HCT116 (cell line): ENCODE measurements around the gene RAP1A. TPM values are rescaled to one million over a fixed set of nuclear protein-coding genes. Genes with fewer than 3 reads are reported as not detected.
A peak's percentile ranks its signal among the peaks of the same experiment; 100 is the strongest.

Experiments
- ATAC-seq: fragments of 200-7000 bp; cut with Tn5 transposase; 2 replicates; pipeline ENCODE4 v1.9.1; 2020; ENCODE audit warnings: mild to moderate bottlenecking, moderate library complexity
- BruUV-seq: library from RNA; stranded (reverse); fragments of 400-500 nt; replicated peaks from 2 replicates; lab custom pipeline; 2021; lab: Mats Ljungman, UMichigan
- CTCF ChIA-PET: fragments of 300-600 bp; sonication (Branson Sonifier 250); formaldehyde crosslinking; loops from one replicate; lab custom pipeline; 2021; ENCODE audit warnings: antibody characterized with exemption; lab: Charles Lee
- POLR2A ChIA-PET: fragments of 300-600, 350-600 bp; sonication (Branson Sonifier 250); formaldehyde crosslinking; loops from one replicate; lab custom pipeline; 2021; ENCODE audit warnings: antibody characterized with exemption; lab: Charles Lee
- RAD21 ChIA-PET, 2 experiments: fragments of 300-600 bp; sonication (Branson Sonifier 250); formaldehyde crosslinking; loops; one replicate each; lab custom pipeline; 2023; ENCODE audit warnings: low total read pairs in 2 of 2; ENCODE audit not compliant: uncharacterized antibody in 2 of 2, unreplicated experiment in 2 of 2, low non-redundant PET in 1 of 2; lab: Charles Lee
- DNase-seq: peaks from one replicate; pipeline ENCODE4 v3.0.0-alpha.2; 2010; ENCODE audit warnings: low read depth, low spot score
- H2AFZ ChIP-seq: fragments of 200-600 bp; shearing (Covaris generic), sonication (generic); 2 replicates; pipeline ENCODE4 v1.6.1; 2017; ENCODE audit warnings: low read depth, mixed run types, mixed read lengths, antibody characterized with exemption, low read length; ENCODE audit not compliant: poor library complexity, severe bottlenecking
- H3K27ac ChIP-seq: 2 replicates; pipeline ENCODE4 v1.5.1; 2012; ENCODE audit warnings: low read depth, low read length
- H3K27me3 ChIP-seq: fragments of 200-600 bp; sonication (generic); 2 replicates; pipeline ENCODE4 v1.6.1; 2016; ENCODE audit warnings: mixed run types, low read length, mixed read lengths; ENCODE audit not compliant: insufficient read depth
- H3K36me3 ChIP-seq, 2 experiments: fragments of 200-500 bp in 1 of 2; fragments of 200-600 bp in 1 of 2; sonication (Bioruptor generic) in 1 of 2; sonication (generic) in 1 of 2; 2 replicates each; pipeline versions ENCODE4 v1.5.1 to v1.6.1; 2014 to 2016; ENCODE audit warnings: low read length in 2 of 2, inconsistent platforms in 1 of 2, mixed read lengths in 1 of 2, mixed run types in 1 of 2; ENCODE audit not compliant: insufficient read depth in 2 of 2, control insufficient read depth in 1 of 2
- H3K4me1 ChIP-seq, 2 experiments: fragments of 200-600 bp in 1 of 2; sonication (generic) in 1 of 2; 2 replicates each; pipeline versions ENCODE4 v1.5.1 to v1.6.1; 2012 to 2017; ENCODE audit warnings: low read length in 2 of 2, inconsistent platforms in 1 of 2, mild to moderate bottlenecking in 1 of 2, mixed read lengths in 1 of 2, mixed run types in 1 of 2, moderate library complexity in 1 of 2; ENCODE audit not compliant: insufficient read depth in 2 of 2, control insufficient read depth in 1 of 2
- H3K4me2 ChIP-seq: fragments of 200-600 bp; sonication (generic); 2 replicates; pipeline ENCODE4 v1.6.1; 2017; ENCODE audit warnings: mixed run types, low read length, mixed read lengths
- H3K4me3 ChIP-seq, 2 experiments: fragments of 200-600 bp in 1 of 2; sonication (generic) in 1 of 2; replicated peaks in 1 of 2; 2 replicates each; pipeline ENCODE4 v1.5.1; 2011 to 2016; ENCODE audit warnings: low read length in 2 of 2, control low read depth in 1 of 2, low read depth in 1 of 2, mild to moderate bottlenecking in 1 of 2, mixed read lengths in 1 of 2, mixed run types in 1 of 2
- H3K79me2 ChIP-seq: fragments of 200-600 bp; sonication (generic); 2 replicates; pipeline ENCODE4 v1.6.1; 2017; ENCODE audit warnings: mild to moderate bottlenecking, mixed run types, low read length, moderate library complexity, mixed read lengths; ENCODE audit not compliant: insufficient read depth
- H3K9ac ChIP-seq: fragments of 200-600 bp; sonication (generic); 2 replicates; pipeline ENCODE4 v1.6.1; 2016; ENCODE audit warnings: low read length, mixed read lengths
- H3K9me2 ChIP-seq: fragments of 200-600 bp; sonication (generic), shearing (Covaris generic); 2 replicates; pipeline ENCODE4 v1.6.1; 2017; ENCODE audit warnings: mixed run types, mild to moderate bottlenecking, moderate library complexity; ENCODE audit not compliant: insufficient read depth
- H3K9me3 ChIP-seq, 2 experiments: fragments of 200-500 bp in 1 of 2; fragments of 200-600 bp in 1 of 2; sonication (Bioruptor generic) in 1 of 2; sonication (generic) in 1 of 2; 2 replicates each; pipeline ENCODE4 v1.6.1; 2014 to 2017; ENCODE audit warnings: low read length in 2 of 2, mixed read lengths in 2 of 2, inconsistent platforms in 1 of 2, low read depth in 1 of 2, mild to moderate bottlenecking in 1 of 2, mixed run types in 1 of 2, moderate library complexity in 1 of 2; ENCODE audit not compliant: control insufficient read depth in 1 of 2, insufficient read depth in 1 of 2
- H4K20me1 ChIP-seq: fragments of 200-600 bp; sonication (generic), shearing (Covaris generic); 2 replicates; pipeline ENCODE4 v1.6.1; 2017; ENCODE audit warnings: mixed run types, mild to moderate bottlenecking, moderate library complexity; ENCODE audit not compliant: insufficient read depth
- CBX3 ChIP-seq: IDR thresholded peaks from 2 replicates; pipeline ENCODE4 v1.6.1; 2012; ENCODE audit warnings: low read depth
- CEBPB ChIP-seq: IDR thresholded peaks from 2 replicates; pipeline ENCODE4 v1.6.1; 2012; ENCODE audit warnings: low read depth
- CTCF ChIP-seq, 3 experiments: fragments of 200-600 bp in 1 of 3; sonication (generic) in 1 of 3; IDR thresholded peaks in 2 of 3; conservative IDR thresholded peaks in 1 of 3; 2 replicates each; pipeline ENCODE4 v1.5.1; 2012 to 2017; ENCODE audit warnings: low read depth in 2 of 3, low read length in 2 of 3, antibody characterized with exemption in 1 of 3, borderline replicate concordance in 1 of 3, control low read depth in 1 of 3, mild to moderate bottlenecking in 1 of 3, mixed read lengths in 1 of 3, mixed run types in 1 of 3, moderate library complexity in 1 of 3; ENCODE audit not compliant: insufficient read depth in 1 of 3
- EGR1 ChIP-seq: IDR thresholded peaks from 2 replicates; pipeline ENCODE4 v1.6.1; 2012; ENCODE audit warnings: low read depth
- EZH2 ChIP-seq: fragments of 200-600 bp; sonication (generic); IDR thresholded peaks from 2 replicates; pipeline ENCODE4 v1.6.1; 2017; ENCODE audit warnings: antibody characterized with exemption, mixed run types
- EZH2phosphoT487 ChIP-seq: fragments of 200-600 bp; IDR thresholded peaks from 2 replicates; pipeline ENCODE4 v1.6.1; 2018; ENCODE audit warnings: antibody characterized with exemption, borderline replicate concordance
- FOSL1 ChIP-seq: IDR thresholded peaks from 2 replicates; pipeline ENCODE4 v1.6.1; 2012; ENCODE audit warnings: low read depth
- JUND ChIP-seq: IDR thresholded peaks from 2 replicates; pipeline ENCODE4 v1.6.1; 2012
- POLR2A ChIP-seq: IDR thresholded peaks from 2 replicates; pipeline ENCODE4 v1.7.0; 2011; ENCODE audit warnings: borderline replicate concordance; ENCODE audit not compliant: insufficient read depth, insufficient read length; ENCODE audit errors: extremely low read depth
- POLR2AphosphoS5 ChIP-seq: IDR thresholded peaks from 2 replicates; pipeline ENCODE4 v1.6.1; 2011; ENCODE audit warnings: mild to moderate bottlenecking, low read depth, low read length, moderate library complexity
- SIN3A ChIP-seq: IDR thresholded peaks from 2 replicates; pipeline ENCODE4 v1.6.1; 2012; ENCODE audit warnings: low read depth
- SP1 ChIP-seq: IDR thresholded peaks from 2 replicates; pipeline ENCODE4 v1.6.1; 2012; ENCODE audit warnings: low read depth
- SRF ChIP-seq: IDR thresholded peaks from 2 replicates; pipeline ENCODE4 v1.6.1; 2012; ENCODE audit warnings: low read depth
- TCF7L2 ChIP-seq: IDR thresholded peaks from 2 replicates; pipeline ENCODE4 v1.7.0; 2011; ENCODE audit warnings: borderline replicate concordance, inconsistent platforms; ENCODE audit not compliant: insufficient read depth, insufficient read length; ENCODE audit errors: extremely low read depth
- YY1 ChIP-seq: IDR thresholded peaks from 2 replicates; pipeline ENCODE4 v1.6.1; 2011; ENCODE audit warnings: low read length, low read depth, moderate library complexity, mild to moderate bottlenecking; ENCODE audit not compliant: insufficient replicate concordance; ENCODE audit errors: extremely low read depth
- ZFX ChIP-seq: fragments of 450-650 bp; IDR thresholded peaks from 2 replicates; pipeline ENCODE4 v1.6.1; 2017
- intact Hi-C: fragments of 100-400 bp; cut with micrococcal nuclease; formaldehyde crosslinking; loops from 2 replicates; pipeline ENCODE4 v1.10.0; 2022
- total RNA-seq: library from RNA; stranded (reverse); gene quantifications from one replicate; pipeline ENCODE4 v1.2.1, GENCODE V29; 2021; ENCODE audit not compliant: unreplicated experiment
- TF ChIP-seq, protein P1 (sequence below): IDR thresholded peaks from 2 replicates; pipeline ENCODE4 v1.6.1; 2012
- TF ChIP-seq, protein P2 (sequence below): IDR thresholded peaks from 2 replicates; pipeline ENCODE4 v1.6.1; 2012; ENCODE audit warnings: low read depth
- TF ChIP-seq, protein P3 (sequence below): IDR thresholded peaks from 2 replicates; pipeline ENCODE4 v1.6.1; 2012

RAP1A gene
- total RNA-seq, 1 experiment from 2014 or later = 46.2 TPM

GRCh38 chr1:111738436-111739193 is 119.0 kb downstream of the RAP1A start:
- DNase-seq (peak; percentile 49), ATAC-seq (peak; percentile 81)
- no TSS peak for BruUV-seq
- H3K9ac ChIP-seq = peak overlapping the region; percentile 49
- no peaks in the 10 kb centered on the region for H3K27me3 ChIP-seq
- H3K27ac ChIP-seq = peak overlapping the region; percentile 96
- H3K9me2 ChIP-seq = no peaks in the 10 kb centered on the region
- CTCF ChIA-PET = interaction anchor here (1.2 to 2.5 kb wide), 7 partner anchors 9 to 257 kb away, joined by 3 to 22 read pairs (median 5); no protein-coding TSS in a partner anchor
- POLR2A ChIA-PET = interaction anchor here (1.0 to 1.2 kb wide), 3 partner anchors 9 to 230 kb away, joined by 3 to 5 read pairs (median 4); no protein-coding TSS in a partner anchor
- RAD21 ChIA-PET = interaction anchor here (0.6 to 1.2 kb wide), 4 partner anchors 9 to 76 kb away, joined by 3 to 4 read pairs (median 3); no protein-coding TSS in a partner anchor
- peak overlapping the region; percentile 53 to 59 for H3K4me3 ChIP-seq
- no peaks in the 10 kb centered on the region for H3K9me3 ChIP-seq
- no peaks in the 10 kb centered on the region for H4K20me1 ChIP-seq
- no peaks in the 10 kb centered on the region for H3K36me3 ChIP-seq
- H3K4me2 ChIP-seq = peak overlapping the region; percentile 81
- H2AFZ ChIP-seq = peak overlapping the region; percentile 55
- no peaks in the 10 kb centered on the region for H3K79me2 ChIP-seq
- H3K4me1 ChIP-seq = peaks cover 15 to 28% of the 10 kb centered on the region in 2 experiments; a peak in 3 of 4 replicates
- TF ChIP-seq, protein P1, sequence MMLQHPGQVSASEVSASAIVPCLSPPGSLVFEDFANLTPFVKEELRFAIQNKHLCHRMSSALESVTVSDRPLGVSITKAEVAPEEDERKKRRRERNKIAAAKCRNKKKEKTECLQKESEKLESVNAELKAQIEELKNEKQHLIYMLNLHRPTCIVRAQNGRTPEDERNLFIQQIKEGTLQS = no peak
- TF ChIP-seq SRF (no peak), CBX3 (no peak), EGR1 (peak; percentile 64), JUND (no peak), SIN3A (0 out of 2 replicates have a peak, but pooled peaks have one; percentile 30), EZH2phosphoT487 (no peak), FOSL1 (no peak), CTCF (IDR thresholded peaks at IDR 0.05 in 2 of 3, conservative IDR thresholded peaks at IDR 0.05 in 1 of 3; ENCODE audit: borderline replicate concordance in 1 of 3, insufficient read depth in 1 of 3, low read depth in 2 of 3, low read length in 2 of 3) (no peak), POLR2AphosphoS5 (peak; percentile 51), POLR2A (no peak), CEBPB (no peak), TCF7L2 (no peak), EZH2 (no peak), SP1 (no peak), YY1 (no peak), ZFX (peak; percentile 62)
- TF ChIP-seq, protein P2, sequence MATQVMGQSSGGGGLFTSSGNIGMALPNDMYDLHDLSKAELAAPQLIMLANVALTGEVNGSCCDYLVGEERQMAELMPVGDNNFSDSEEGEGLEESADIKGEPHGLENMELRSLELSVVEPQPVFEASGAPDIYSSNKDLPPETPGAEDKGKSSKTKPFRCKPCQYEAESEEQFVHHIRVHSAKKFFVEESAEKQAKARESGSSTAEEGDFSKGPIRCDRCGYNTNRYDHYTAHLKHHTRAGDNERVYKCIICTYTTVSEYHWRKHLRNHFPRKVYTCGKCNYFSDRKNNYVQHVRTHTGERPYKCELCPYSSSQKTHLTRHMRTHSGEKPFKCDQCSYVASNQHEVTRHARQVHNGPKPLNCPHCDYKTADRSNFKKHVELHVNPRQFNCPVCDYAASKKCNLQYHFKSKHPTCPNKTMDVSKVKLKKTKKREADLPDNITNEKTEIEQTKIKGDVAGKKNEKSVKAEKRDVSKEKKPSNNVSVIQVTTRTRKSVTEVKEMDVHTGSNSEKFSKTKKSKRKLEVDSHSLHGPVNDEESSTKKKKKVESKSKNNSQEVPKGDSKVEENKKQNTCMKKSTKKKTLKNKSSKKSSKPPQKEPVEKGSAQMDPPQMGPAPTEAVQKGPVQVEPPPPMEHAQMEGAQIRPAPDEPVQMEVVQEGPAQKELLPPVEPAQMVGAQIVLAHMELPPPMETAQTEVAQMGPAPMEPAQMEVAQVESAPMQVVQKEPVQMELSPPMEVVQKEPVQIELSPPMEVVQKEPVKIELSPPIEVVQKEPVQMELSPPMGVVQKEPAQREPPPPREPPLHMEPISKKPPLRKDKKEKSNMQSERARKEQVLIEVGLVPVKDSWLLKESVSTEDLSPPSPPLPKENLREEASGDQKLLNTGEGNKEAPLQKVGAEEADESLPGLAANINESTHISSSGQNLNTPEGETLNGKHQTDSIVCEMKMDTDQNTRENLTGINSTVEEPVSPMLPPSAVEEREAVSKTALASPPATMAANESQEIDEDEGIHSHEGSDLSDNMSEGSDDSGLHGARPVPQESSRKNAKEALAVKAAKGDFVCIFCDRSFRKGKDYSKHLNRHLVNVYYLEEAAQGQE = no peak
- TF ChIP-seq, protein P3, sequence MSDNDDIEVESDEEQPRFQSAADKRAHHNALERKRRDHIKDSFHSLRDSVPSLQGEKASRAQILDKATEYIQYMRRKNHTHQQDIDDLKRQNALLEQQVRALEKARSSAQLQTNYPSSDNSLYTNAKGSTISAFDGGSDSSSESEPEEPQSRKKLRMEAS = peak; percentile 51; the same call in 1 of the 2 replicates
- intact Hi-C loops = loop anchor here (1.0 kb wide), 1 partner anchor 17 kb away; the partner anchor contains the start of gene DDX20
